ENCODE measurements around the gene NHS. TPM values are rescaled to one million over a fixed set of nuclear protein-coding genes. Genes with fewer than 3 reads are reported as not detected.

Gene NHS
- total and polyA plus RNA-seq, 2 of the 13 experiments (the other 11 are each of a cell fraction or from before 2014, with no cell fraction given): 0.02 TPM; not detected in 1

DNA sequence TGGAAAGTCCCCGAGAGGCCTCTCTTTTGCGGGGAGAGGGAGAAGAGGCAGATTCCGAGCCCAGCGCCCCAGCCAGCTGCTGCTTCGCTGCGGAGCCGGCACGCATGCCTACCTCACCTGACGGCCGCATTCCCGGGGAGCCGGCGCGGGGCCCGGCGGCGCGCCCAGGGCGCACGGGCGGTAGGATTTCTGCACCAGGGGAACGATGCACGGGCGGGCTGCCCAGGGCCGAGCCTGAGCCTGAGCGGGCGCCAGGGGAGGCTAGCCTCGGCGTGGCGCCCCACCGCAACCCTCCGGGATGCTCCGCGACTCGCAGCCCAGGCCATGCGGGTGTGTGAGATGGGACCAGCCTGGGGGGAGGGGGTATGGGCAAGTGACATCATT lies 281.0 kb downstream of the NHS start (continued):
- TF ChIP-seq, protein P1, sequence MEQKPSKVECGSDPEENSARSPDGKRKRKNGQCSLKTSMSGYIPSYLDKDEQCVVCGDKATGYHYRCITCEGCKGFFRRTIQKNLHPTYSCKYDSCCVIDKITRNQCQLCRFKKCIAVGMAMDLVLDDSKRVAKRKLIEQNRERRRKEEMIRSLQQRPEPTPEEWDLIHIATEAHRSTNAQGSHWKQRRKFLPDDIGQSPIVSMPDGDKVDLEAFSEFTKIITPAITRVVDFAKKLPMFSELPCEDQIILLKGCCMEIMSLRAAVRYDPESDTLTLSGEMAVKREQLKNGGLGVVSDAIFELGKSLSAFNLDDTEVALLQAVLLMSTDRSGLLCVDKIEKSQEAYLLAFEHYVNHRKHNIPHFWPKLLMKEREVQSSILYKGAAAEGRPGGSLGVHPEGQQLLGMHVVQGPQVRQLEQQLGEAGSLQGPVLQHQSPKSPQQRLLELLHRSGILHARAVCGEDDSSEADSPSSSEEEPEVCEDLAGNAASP (CRISPR knock-in tag; IDR thresholded peaks at IDR 0.05; ENCODE audit: borderline replicate concordance): no peak
- TF ChIP-seq, protein P2, sequence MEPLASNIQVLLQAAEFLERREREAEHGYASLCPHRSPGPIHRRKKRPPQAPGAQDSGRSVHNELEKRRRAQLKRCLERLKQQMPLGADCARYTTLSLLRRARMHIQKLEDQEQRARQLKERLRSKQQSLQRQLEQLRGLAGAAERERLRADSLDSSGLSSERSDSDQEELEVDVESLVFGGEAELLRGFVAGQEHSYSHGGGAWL (CRISPR knock-in tag; IDR thresholded peaks at IDR 0.05): no peak
- TF ChIP-seq, protein P3, sequence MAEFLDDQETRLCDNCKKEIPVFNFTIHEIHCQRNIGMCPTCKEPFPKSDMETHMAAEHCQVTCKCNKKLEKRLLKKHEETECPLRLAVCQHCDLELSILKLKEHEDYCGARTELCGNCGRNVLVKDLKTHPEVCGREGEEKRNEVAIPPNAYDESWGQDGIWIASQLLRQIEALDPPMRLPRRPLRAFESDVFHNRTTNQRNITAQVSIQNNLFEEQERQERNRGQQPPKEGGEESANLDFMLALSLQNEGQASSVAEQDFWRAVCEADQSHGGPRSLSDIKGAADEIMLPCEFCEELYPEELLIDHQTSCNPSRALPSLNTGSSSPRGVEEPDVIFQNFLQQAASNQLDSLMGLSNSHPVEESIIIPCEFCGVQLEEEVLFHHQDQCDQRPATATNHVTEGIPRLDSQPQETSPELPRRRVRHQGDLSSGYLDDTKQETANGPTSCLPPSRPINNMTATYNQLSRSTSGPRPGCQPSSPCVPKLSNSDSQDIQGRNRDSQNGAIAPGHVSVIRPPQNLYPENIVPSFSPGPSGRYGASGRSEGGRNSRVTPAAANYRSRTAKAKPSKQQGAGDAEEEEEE (CRISPR knock-in tag; IDR thresholded peaks at IDR 0.05; ENCODE audit: borderline replicate concordance): no peak
- TF ChIP-seq ZKSCAN8 (CRISPR knock-in tag; IDR thresholded peaks at IDR 0.05; ENCODE audit: borderline replicate concordance): no peak

DNA sequence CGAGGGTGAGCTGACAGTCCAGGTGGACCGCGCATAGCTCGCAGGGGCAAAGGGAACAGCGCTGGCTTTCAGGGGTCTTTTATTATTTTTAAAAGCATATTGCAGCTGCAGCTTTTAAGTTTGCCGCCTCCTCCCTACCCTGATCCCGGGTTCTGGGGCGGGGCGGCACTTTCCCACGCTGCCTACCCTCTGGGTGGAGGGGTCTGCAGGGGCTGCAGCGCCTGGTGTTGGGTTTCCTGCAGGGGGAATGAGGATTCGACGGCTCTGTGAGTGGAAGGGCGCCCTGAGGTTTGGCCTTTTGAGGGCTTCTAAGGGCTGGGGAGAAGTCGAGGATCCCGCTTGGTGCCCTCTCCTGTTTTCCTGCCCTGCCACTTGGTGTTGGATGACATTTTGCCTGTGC lies 281.6 kb downstream of the NHS start:
- Histone ChIP-seq H3K9ac (ENCODE audit: insufficient read depth, low read depth, low read length) (no peak overlapping the region), H3K4me2 (ENCODE audit: low read depth, low read length) (no peak overlapping the region), H3K27ac (ENCODE audit: extremely low read length, insufficient read depth, low read length) (no peak overlapping the region), H3K36me3 (replicated peaks in 1 of 2; ENCODE audit: control insufficient read depth in 1 of 2, insufficient read depth in 2 of 2, low read length in 2 of 2) (no peaks in the 10 kb centered on the region), H3K9me3 (ENCODE audit: low read length) (no peaks in the 10 kb centered on the region), H3K79me2 (ENCODE audit: insufficient read depth, low read length) (no peaks in the 10 kb centered on the region), H3K4me3 (replicated peaks in 1 of 3; ENCODE audit: insufficient read depth in 1 of 3, low read depth in 2 of 3, low read length in 3 of 3) (no peak overlapping the region), H3K27me3 (ENCODE audit: control insufficient read depth in 1 of 2, insufficient read depth in 2 of 2, low read length in 2 of 2) (no peaks in the 10 kb centered on the region), H2AFZ (ENCODE audit: low read length) (no peak overlapping the region), H3K4me1 (ENCODE audit: insufficient read depth, low read length) (no peaks in the 10 kb centered on the region), H4K20me1 (ENCODE audit: insufficient read depth, low read length) (no peaks in the 10 kb centered on the region)
- ATAC-seq: no peak
- in situ Hi-C loops (cut with HindIII; ENCODE audit: extremely low pct_ligation_motif_present, low pct_unique_long_range_greater_than_20kb): no loop called here
- no peak for FAIRE-seq
- DNase-seq (ENCODE audit: low spot score): no peak
- no TSS peak for BruUV-seq (replicated peaks)
- TF ChIP-seq NFE2L1 (CRISPR knock-in tag; IDR thresholded peaks at IDR 0.05; ENCODE audit: borderline replicate concordance) (no peak), ZFX (CRISPR knock-in tag; IDR thresholded peaks at IDR 0.05; ENCODE audit: low read depth) (no peak), DNMT1 (CRISPR knock-in tag; IDR thresholded peaks at IDR 0.05) (no peak), NFRKB (IDR thresholded peaks at IDR 0.05) (no peak), ZBTB3 (CRISPR knock-in tag; IDR thresholded peaks at IDR 0.05; ENCODE audit: borderline replicate concordance, low read depth) (no peak), TSC22D2 (CRISPR knock-in tag; IDR thresholded peaks at IDR 0.05; ENCODE audit: borderline replicate concordance) (no peak), ZNF343 (CRISPR knock-in tag; IDR thresholded peaks at IDR 0.05) (no peak), ETV5 (CRISPR knock-in tag; IDR thresholded peaks at IDR 0.05; ENCODE audit: borderline replicate concordance) (no peak), ZNF251 (CRISPR knock-in tag; IDR thresholded peaks at IDR 0.05) (no peak), SETDB1 (CRISPR knock-in tag; IDR thresholded peaks at IDR 0.05; ENCODE audit: borderline replicate concordance) (no peak), ZNF557 (CRISPR knock-in tag; IDR thresholded peaks at IDR 0.05) (no peak), HMG20A (CRISPR knock-in tag; IDR thresholded peaks at IDR 0.05; ENCODE audit: borderline replicate concordance) (no peak), CAMTA2 (CRISPR knock-in tag; IDR thresholded peaks at IDR 0.05; ENCODE audit: borderline replicate concordance) (no peak)
- TF ChIP-seq, protein P4, sequence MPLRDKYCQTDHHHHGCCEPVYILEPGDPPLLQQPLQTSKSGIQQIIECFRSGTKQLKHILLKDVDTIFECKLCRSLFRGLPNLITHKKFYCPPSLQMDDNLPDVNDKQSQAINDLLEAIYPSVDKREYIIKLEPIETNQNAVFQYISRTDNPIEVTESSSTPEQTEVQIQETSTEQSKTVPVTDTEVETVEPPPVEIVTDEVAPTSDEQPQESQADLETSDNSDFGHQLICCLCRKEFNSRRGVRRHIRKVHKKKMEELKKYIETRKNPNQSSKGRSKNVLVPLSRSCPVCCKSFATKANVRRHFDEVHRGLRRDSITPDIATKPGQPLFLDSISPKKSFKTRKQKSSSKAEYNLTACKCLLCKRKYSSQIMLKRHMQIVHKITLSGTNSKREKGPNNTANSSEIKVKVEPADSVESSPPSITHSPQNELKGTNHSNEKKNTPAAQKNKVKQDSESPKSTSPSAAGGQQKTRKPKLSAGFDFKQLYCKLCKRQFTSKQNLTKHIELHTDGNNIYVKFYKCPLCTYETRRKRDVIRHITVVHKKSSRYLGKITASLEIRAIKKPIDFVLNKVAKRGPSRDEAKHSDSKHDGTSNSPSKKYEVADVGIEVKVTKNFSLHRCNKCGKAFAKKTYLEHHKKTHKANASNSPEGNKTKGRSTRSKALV (CRISPR knock-in tag; IDR thresholded peaks at IDR 0.05): no peak
- 25% methylated on average over 4 of the region's 16 CpGs for WGBS (ENCODE audit: low lambda C conversion rate)
- intact Hi-C loops (cut with micrococcal nuclease; ENCODE audit: unreplicated experiment): no loop called here
- ChIA-PET POLR2A (no interaction called here), CTCF (ENCODE audit: low intra/inter-chr PET ratio, low total read pairs) (no interaction called here)
